Hepatocyte (in vitro differentiated cells): ENCODE measurements around the gene PHB1.

Experiments used
- CTCF ChIP-seq: fragments of 200-600 bp; sonication (generic); IDR thresholded peaks from 2 replicates; pipeline ENCODE4 v1.5.1; 2016; ENCODE audit warnings: antibody characterized with exemption, mild to moderate bottlenecking; ENCODE audit not compliant: poor library complexity
- EZH2 ChIP-seq: fragments of 200-600 bp; sonication (generic); IDR thresholded peaks from 2 replicates; pipeline ENCODE4 v1.6.1; 2016; ENCODE audit warnings: antibody characterized with exemption, mild to moderate bottlenecking, borderline replicate concordance
- EZH2phosphoT487 ChIP-seq: fragments of 200-600 bp; sonication (generic); IDR thresholded peaks from one replicate; pipeline ENCODE4 v1.6.1; 2018; ENCODE audit warnings: antibody characterized with exemption, mild to moderate bottlenecking, low read depth, moderate library complexity; ENCODE audit not compliant: unreplicated experiment, severe bottlenecking

DNA sequence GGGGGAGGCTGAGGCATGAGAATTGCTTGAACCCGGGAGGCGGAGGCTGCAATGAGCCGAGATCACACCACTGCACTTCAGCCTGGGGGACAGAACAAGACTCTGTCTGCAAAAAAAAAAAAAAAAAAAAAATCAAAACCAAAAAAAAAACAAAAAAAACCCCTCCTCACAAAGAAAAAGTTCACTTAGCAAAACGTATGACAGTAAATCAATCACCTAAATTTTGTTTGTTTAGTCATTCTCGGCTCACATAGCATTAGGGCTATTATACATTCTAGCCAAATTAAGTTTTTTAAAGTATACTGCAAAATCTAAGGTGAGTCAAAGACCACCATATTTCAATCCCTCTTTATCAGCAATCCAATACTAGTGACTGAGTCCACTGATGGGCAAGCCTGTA, 58.4 kb downstream of the PHB1 start:
- TF ChIP-seq CTCF (no peak), EZH2 (no peak), EZH2phosphoT487 (no peak)
